NCI-H345 treated with DMSO at 0.1 percent for 48 hours (cell line): Measurements from ENCODE around the gene SOHLH2.

Source experiments
- DNase-seq: peaks from one replicate; lab custom pipeline; 2025; ENCODE audit not compliant: unreplicated experiment; lab: John Stamatoyannopoulos, UW

SOHLH2 gene

GRCh38 chr13:36190771-36191170, 23.6 kb downstream of the SOHLH2 start:
- no peak for DNase-seq

GRCh38 chr13:36188441-36188840, 25.9 kb downstream of the SOHLH2 start:
- no peak for DNase-seq

- DNase-seq, result no peak
Observed at GRCh38 chr13:36183901-36184300, 30.5 kb downstream of the SOHLH2 start.

- DNase-seq, result no peak
Observed at GRCh38 chr13:36175621-36176020, 38.7 kb downstream of the SOHLH2 start.

GRCh38 chr13:36174923-36175322, 39.4 kb downstream of the SOHLH2 start:
- DNase-seq, result no peak

GRCh38 chr13:36173571-36174322, 40.6 kb downstream of the SOHLH2 start:
- no peak for DNase-seq

- no peak for DNase-seq
Observed at GRCh38 chr13:36166046-36166445, 48.3 kb downstream of the SOHLH2 start.

GRCh38 chr13:36163809-36164308, 50.5 kb downstream of the SOHLH2 start:
- peak; percentile 50 for DNase-seq

GRCh38 chr13:36163286-36163685, 51.1 kb downstream of the SOHLH2 start:
- DNase-seq, result no peak

- no peak for DNase-seq
Observed at GRCh38 chr13:36160297-36160696, 54.1 kb downstream of the SOHLH2 start.

- DNase-seq, result no peak
Observed at GRCh38 chr13:36158611-36159010, 55.7 kb downstream of the SOHLH2 start.

- DNase-seq, result no peak
Observed at GRCh38 chr13:36157480-36157879, 56.9 kb downstream of the SOHLH2 start.

- no peak for DNase-seq
Observed at GRCh38 chr13:36154567-36155291, 59.6 kb downstream of the SOHLH2 start.

GRCh38 chr13:36151591-36151990, 62.8 kb downstream of the SOHLH2 start:
- no peak for DNase-seq

GRCh38 chr13:36148446-36148845, 65.9 kb downstream of the SOHLH2 start:
- DNase-seq, result no peak

GRCh38 chr13:36147330-36147729, 67.0 kb downstream of the SOHLH2 start:
- no peak for DNase-seq

- no peak for DNase-seq
Observed at GRCh38 chr13:36146511-36147269, 67.7 kb downstream of the SOHLH2 start.

GRCh38 chr13:36143738-36144137, 70.6 kb downstream of the SOHLH2 start:
- DNase-seq, result no peak

- DNase-seq, result no peak
Observed at GRCh38 chr13:36142735-36143134, 71.6 kb downstream of the SOHLH2 start.

GRCh38 chr13:36135876-36136275, 78.5 kb downstream of the SOHLH2 start:
- no peak for DNase-seq

- DNase-seq, result no peak
Observed at GRCh38 chr13:36134632-36135031, 79.7 kb downstream of the SOHLH2 start.
